ENCODE measurements around the gene ARHGAP15.

DNA sequence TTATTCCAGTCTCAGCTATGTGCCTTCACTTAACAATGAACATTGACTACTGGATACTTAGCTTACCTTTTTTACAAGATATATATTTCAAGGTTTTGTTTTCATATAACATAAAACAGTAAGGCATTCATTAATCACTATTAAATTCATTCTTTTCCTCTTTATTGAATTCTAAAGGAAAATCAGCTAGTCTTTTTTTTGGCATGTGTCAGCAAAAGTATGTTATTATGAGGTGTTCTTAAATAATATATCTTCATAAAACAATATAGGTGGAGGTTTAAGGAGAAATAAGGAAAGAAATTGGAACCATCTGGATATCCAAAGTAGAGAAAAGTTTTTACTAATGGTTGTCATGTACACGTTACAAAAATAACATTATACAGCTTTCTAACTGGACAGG is 472.6 kb downstream of the ARHGAP15 start:
- TF ChIP-seq, protein P1, sequence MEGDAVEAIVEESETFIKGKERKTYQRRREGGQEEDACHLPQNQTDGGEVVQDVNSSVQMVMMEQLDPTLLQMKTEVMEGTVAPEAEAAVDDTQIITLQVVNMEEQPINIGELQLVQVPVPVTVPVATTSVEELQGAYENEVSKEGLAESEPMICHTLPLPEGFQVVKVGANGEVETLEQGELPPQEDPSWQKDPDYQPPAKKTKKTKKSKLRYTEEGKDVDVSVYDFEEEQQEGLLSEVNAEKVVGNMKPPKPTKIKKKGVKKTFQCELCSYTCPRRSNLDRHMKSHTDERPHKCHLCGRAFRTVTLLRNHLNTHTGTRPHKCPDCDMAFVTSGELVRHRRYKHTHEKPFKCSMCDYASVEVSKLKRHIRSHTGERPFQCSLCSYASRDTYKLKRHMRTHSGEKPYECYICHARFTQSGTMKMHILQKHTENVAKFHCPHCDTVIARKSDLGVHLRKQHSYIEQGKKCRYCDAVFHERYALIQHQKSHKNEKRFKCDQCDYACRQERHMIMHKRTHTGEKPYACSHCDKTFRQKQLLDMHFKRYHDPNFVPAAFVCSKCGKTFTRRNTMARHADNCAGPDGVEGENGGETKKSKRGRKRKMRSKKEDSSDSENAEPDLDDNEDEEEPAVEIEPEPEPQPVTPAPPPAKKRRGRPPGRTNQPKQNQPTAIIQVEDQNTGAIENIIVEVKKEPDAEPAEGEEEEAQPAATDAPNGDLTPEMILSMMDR (IDR thresholded peaks at IDR 0.05), result no peak
- no peak for TF ChIP-seq EP300 (IDR thresholded peaks at IDR 0.05; ENCODE audit: low read depth)

All from transverse colon (tissue), 3 donors.